KOPT-K1 (cell line): ENCODE results near the gene OPN4.

ENCODE experiments used
- H3K27ac ChIP-seq: fragments of 200-600 bp; sonication (generic); 2 replicates; pipeline ENCODE4 v1.5.1; 2016; ENCODE audit warnings: antibody characterized with exemption, mild to moderate bottlenecking, low read depth, low read length; ENCODE audit not compliant: poor library complexity, severe bottlenecking
- H3K36me3 ChIP-seq: fragments of 200-600 bp; sonication (generic); 2 replicates; pipeline ENCODE4 v1.5.1; 2017; ENCODE audit warnings: antibody characterized with exemption, mild to moderate bottlenecking, low read length, moderate library complexity; ENCODE audit not compliant: insufficient read depth
- H3K9me3 ChIP-seq: fragments of 200-600 bp; sonication (generic); 2 replicates; pipeline ENCODE4 v1.5.1; 2017; ENCODE audit warnings: antibody characterized with exemption, low read length, mild to moderate bottlenecking; ENCODE audit not compliant: insufficient read depth, poor library complexity, severe bottlenecking

The OPN4 gene

DNA sequence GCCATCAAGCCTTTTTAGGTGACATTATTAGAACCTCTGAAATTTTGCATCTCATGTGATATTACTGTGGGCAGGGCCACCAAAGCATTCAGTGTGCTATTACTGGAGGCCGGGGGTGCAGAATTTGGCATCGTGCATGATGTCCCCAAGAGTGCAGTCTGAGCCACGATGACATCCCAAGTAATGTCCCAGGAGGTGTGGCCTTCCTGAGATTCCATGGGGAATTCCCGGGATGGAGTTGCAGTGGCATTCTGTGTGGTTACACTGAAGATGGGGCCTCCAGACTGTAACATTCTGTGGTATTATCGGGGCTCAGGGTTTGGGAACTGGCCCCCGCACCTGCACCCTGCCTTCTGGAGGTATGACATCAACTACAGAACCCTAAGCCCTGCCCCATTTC lies 23.0 kb downstream of the OPN4 start:
- Histone ChIP-seq H3K36me3 (no peaks in the 10 kb centered on the region), H3K27ac (no peak overlapping the region), H3K9me3 (no peaks in the 10 kb centered on the region)

DNA sequence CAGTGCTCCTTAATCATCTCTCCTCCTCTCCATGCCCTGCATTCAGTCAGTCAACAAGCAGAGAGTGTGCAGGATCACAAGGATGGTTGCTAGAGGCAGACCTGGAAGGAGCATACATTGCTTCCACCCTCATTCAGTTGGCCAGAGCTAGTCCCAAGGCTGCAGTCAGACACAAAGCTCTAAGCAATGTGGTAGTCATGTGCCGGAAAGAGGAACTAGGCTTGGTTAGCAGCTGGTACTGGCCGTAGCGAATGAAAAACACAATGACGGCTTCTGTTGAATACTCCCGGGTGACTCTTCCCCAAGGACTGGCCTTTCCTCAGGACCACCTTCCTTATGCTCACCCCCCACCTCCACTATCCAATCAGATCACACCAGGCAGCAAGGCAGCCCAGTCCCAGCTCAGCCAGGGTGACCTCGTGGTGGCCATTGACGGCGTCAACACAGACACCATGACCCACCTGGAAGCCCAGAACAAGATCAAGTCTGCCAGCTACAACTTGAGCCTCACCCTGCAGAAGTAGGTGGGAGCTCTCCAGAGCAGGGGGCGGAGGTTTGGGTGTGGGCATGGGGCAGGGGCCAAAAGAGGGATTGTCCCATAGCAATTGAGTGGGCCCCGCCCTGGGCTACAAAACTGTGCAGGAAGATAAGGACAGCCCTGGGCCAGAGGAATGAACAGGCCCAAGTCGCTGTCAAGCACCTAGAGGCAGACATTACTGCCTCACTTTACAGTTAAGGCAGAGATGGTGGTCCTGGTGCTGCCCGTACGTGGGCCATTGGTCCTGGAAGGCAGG lies 24.8 kb downstream of the OPN4 start:
- Histone ChIP-seq H3K9me3 (no peaks in the 10 kb centered on the region), H3K27ac (no peak overlapping the region), H3K36me3 (no peaks in the 10 kb centered on the region)

DNA sequence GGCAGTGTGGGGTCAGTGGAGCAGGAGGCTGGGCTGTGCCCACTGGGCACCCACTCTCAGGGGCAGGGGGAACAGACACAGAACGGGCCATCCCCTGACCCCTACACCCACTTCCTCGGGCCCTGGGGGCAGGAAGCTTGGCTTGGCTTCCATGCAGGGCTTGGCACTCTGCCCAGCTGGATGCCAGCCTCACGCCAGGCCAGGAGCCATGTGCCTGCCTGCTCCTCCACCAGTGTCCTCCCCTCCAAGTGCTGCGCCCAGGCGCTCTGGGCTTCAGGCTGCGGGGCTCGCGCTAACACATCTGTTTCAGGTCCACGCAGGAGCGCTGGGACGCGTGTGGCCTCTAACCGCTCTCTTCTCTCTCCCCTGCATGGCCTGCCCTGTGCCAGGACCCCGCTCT lies 26.7 kb downstream of the OPN4 start:
- H3K9me3 ChIP-seq: no peaks in the 10 kb centered on the region
- H3K27ac ChIP-seq: no peak overlapping the region
- H3K36me3 ChIP-seq: no peaks in the 10 kb centered on the region

DNA sequence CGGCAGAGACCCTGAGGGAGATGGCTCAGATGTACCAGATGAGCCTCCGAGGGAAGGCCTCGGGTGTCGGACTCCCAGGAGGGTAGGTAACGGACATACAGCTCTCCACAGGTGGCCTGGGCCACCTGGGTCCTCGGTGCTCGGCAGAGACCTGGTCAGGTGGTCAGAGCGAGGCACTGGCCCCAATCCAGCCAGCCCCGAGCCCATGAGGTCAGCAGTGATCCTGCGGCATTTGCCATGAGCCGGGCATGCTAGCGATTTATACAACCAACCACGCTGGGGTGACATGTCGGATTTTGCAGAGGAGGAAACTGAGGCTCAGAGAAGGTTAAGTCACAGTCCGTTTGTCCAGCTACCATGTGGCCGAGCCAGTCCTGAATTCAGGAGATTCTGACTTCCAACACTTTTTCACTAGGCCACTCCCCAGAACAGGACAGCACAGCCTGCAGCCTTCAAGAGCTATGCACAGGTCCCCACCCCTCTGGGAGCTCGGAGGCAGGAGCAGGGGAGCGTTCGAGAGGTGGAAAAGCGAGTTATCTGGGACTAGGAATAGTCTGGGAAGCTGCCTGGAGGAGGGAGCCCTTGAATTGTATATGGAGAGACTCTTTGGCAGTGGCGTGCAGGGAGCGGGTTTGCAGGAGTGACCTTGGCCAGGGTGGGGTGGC lies 27.5 kb downstream of the OPN4 start:
- no peaks in the 10 kb centered on the region for H3K9me3 ChIP-seq
- no peaks in the 10 kb centered on the region for H3K36me3 ChIP-seq
- H3K27ac ChIP-seq: no peak overlapping the region

DNA sequence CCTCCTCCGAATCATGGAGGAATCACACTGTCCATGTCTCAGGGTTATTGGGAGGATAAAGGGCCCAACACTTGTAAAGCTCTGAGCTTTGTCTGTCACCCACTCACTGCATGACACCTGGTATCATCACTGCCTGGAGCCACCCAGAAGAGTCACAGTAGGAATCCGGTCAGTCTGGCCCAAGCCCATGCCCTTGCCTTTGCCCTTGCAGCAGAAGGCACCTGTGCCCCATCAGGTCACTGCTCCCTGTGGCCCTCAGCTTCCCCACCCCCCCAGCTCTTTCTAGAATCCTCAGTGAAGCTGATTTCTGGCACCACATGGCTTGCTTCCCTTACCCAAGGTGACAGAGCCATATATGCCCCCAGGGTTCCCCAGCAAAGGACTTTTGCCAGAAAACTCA lies 28.3 kb downstream of the OPN4 start:
- Histone ChIP-seq H3K27ac (no peak overlapping the region), H3K9me3 (no peaks in the 10 kb centered on the region), H3K36me3 (no peaks in the 10 kb centered on the region)

DNA sequence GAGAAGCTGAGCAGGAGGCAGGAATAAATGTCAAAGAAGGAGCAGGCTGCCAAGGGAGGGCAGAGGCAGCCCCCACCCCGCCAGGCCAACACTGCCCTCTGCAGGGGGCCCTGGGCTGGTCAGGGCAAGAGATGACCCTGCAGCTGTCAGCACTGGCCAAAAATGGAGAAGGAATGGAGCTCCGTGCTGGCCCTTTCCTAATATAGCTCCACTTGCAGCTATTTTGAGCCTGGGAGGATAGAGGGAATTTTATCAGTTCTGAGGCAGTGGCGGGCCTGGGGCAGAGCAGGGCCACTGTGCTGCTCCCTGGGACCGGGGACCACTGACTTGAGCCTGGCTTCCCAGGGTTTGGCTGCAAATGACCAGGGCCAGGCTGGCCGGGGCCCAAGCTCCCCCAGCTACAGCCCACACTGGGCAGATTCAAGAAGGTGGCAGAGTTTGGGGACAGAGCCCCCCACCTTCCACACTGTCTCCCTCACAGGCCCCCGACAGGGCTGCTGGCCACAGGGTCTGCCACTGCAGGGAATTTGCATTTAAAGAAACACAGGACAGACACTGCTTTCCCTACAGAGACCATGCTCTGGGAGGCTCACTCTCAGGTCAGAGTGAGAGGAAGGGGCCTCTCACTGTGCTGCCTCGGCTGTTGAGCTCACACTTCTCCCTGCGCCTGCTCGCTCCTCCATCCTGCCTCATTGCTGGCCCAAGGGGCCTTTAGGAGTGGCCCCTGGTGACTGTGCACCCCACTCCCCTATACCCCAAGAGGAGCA lies 30.2 kb downstream of the OPN4 start:
- Histone ChIP-seq H3K36me3 (no peaks in the 10 kb centered on the region), H3K9me3 (no peaks in the 10 kb centered on the region), H3K27ac (no peak overlapping the region)

DNA sequence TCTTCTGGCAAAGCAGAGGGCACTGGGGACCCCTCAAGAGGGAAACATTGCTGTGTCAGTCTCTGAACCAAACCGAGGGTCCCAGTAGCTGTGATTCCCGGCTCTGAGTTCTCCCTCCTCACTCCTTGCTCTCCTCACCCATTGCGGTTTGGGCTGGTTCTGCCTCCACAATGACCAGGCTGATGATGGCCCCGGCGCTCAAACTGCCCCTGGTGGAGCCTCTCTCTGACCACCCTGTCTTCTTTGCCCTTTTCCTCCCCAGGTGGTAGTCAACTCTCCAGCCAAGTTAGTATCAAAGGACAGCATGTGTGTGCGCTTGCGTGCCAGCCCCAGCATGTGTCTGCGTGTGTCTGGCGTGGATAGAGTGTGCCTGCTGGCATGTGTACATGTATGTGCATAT lies 31.1 kb downstream of the OPN4 start:
- Histone ChIP-seq H3K27ac (no peak overlapping the region), H3K9me3 (no peaks in the 10 kb centered on the region), H3K36me3 (no peaks in the 10 kb centered on the region)

DNA sequence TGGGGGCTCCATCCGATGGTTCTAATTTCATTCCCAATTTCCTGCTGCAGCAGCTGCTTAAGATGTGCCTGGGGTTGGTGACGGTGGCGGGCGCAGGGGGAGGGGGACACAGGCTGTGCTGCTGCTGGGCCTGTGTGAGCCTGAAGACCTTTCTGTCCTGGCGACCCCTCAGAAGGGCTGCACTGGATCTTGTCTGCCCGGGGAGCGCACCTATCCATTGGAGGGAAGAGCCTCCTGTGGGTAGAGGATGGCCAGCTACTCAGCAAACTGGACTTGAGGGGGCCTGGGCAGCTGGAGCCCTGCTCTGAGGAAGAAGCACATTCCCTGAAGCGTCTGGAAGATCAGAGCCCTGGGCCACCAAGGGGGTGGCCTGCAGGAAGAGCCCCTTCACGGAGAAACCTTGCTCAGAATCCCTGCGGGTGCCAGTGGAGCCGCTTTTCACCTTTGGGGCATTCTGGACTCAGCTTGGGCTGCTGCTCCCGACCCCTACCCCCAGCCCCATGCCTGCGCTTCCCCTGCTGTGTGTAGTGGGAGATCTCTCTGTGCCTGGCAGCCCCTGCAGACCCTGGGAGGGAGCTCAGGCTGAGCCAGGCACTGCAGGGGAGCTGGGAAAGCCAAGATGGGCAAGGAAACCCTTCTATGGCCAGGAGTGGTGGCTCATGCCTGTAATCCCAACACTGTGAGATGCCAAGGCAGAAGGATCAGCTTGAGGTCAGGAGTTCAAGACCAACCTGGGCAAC lies 31.7 kb downstream of the OPN4 start:
- Histone ChIP-seq H3K27ac (no peak overlapping the region), H3K9me3 (no peaks in the 10 kb centered on the region), H3K36me3 (no peaks in the 10 kb centered on the region)

DNA sequence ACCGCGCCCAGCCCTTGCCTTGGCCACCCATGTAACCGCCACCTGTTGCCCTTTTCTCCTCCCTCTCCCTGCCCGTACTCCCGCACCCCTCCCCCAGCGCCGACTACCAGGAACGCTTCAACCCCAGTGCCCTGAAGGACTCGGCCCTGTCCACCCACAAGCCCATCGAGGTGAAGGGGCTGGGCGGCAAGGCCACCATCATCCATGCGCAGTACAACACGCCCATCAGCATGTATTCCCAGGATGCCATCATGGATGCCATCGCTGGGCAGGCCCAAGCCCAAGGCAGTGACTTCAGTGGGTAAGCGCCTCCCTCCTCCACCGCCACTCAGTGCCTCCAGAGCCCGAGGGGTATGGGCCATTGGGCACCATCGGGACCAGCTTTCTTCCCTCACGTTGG lies 32.6 kb downstream of the OPN4 start:
- Histone ChIP-seq H3K9me3 (no peaks in the 10 kb centered on the region), H3K36me3 (no peaks in the 10 kb centered on the region), H3K27ac (no peak overlapping the region)

DNA sequence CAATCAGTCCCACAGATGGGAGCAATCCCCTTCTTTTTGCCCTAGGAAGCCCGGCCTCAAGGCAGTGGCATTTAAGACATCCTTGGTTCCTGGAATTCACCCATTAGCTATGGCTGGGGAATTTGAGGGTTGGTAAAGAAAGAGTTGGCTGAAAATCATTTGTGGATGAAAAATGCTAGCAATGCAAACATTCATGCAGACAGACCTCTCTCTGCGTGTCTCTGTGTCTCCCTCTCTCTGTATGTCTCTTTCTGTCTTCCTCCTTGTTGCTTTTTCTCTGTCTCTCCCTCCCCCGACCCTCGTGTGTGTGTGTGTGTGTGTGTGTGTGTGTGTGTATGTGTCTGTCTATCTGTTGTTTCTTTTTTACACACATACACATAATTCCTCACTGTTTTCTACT lies 33.4 kb downstream of the OPN4 start:
- no peaks in the 10 kb centered on the region for H3K9me3 ChIP-seq
- H3K27ac ChIP-seq: no peak overlapping the region

DNA sequence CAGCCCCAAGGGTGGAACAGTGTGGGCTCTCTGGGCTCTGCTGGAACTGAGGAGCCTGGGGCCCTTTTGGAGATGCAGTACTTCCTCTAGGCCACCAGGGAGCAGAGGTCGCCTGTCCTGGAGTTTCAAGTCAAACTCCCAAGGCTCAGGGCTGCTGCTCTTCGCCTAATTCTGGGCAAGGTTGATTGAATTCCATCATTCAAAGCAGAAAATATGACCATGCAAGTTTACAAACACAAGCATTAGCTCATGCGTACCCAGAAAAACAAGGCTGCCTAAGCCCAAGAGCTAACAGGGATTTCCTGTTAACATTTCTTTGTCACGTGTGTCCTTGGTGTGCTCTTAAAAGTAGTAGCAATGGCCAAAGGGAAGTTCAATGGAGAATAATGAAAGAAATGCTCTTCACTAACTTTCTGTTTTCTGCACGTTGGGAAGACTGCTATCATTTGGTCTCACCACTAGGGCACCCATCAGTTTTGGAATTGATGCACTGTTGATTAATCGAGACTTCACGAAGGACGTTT lies 34.1 kb downstream of the OPN4 start:
- Histone ChIP-seq H3K36me3 (no peaks in the 10 kb centered on the region), H3K9me3 (no peaks in the 10 kb centered on the region), H3K27ac (no peak overlapping the region)

More for the DNA sequence above, 33.4 kb downstream of the OPN4 start:
- H3K36me3 ChIP-seq: no peaks in the 10 kb centered on the region

DNA sequence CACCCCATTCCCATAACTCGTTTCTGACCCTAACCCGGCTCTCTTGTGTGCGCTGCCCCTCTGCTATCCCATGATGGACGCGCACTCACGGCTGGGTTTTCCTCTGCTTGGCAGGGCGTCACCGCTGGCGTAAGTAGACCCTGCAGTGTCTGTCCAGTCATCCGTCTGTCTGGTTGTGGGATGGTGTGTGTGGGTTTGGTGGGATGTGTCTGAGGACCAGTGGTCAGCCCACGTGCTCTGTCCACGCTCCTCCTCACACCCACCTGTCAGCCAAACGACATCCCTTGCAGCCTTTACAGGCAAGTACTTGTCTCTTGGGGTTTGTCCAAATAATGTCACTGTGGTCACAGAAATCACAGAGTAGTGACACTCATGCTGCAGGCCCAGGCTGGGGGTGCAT lies 34.8 kb downstream of the OPN4 start:
- Histone ChIP-seq H3K9me3 (no peaks in the 10 kb centered on the region), H3K36me3 (no peaks in the 10 kb centered on the region), H3K27ac (no peak overlapping the region)

DNA sequence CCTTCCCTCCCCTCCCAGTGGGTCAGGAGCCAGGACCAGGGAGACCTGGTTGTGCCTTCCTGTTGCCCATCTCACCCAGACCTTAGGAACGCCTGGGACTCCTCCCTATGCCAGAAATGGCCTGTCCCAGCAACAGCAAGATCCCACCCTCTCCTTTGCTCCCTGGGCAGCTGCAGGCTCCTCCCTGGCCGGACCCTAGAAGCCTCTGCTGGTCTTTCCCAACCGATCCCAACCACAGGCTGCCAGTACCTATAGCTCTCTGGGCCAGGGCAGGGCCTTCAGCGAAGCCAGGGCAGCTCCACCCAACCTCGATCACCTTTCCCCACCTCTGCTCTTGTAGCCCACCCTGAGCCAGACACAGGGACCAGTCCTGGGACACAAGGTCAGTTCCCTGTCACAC lies 35.9 kb downstream of the OPN4 start:
- H3K9me3 ChIP-seq: no peaks in the 10 kb centered on the region
- H3K36me3 ChIP-seq: no peaks in the 10 kb centered on the region
- no peak overlapping the region for H3K27ac ChIP-seq

DNA sequence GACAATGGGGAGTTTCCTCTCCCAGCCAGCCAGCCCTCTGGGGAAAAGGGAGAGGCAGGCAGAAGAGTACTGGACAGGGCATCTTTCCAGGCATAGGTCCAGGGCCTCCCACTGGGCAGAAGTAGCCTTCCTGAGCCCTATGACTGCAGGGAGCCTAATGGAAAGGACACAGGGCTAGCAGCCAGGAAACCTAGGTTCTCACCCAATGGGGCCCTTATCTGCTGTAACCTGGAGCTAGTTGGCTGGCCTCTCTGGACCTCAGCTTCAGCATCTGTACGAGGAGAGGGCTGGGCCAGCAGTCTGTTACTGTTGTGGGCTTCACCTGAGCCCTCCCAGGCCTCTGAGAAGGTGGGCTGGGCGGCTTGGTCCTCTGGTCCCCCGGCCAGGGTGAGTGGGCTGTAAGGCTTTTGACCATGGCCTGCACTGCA lies 36.3 kb downstream of the OPN4 start:
- no peak overlapping the region for H3K27ac ChIP-seq
- no peaks in the 10 kb centered on the region for H3K9me3 ChIP-seq
- H3K36me3 ChIP-seq: no peaks in the 10 kb centered on the region
